ENCODE results near the gene E2F2. TPM values are rescaled to one million over a fixed set of nuclear protein-coding genes. Genes with fewer than 3 reads are reported as not detected.

The E2F2 gene
- total RNA-seq, 1 experiment from 2014 or later, result 16.3 TPM

- Histone ChIP-seq H3K27ac (ENCODE audit: low read depth, low read length) (no peak overlapping the region), H3K36me3 (ENCODE audit: control insufficient read depth in 1 of 2, insufficient read depth in 2 of 2, low read length in 2 of 2) (no peaks in the 10 kb centered on the region), H3K27me3 (ENCODE audit: insufficient read depth, low read length) (no peaks in the 10 kb centered on the region), H3K9me2 (ENCODE audit: insufficient read depth) (no peaks in the 10 kb centered on the region), H3K4me3 (replicated peaks in 1 of 2; ENCODE audit: low read depth in 1 of 2, low read length in 2 of 2) (no peak overlapping the region), H3K79me2 (ENCODE audit: insufficient read depth, low read length) (no peaks in the 10 kb centered on the region), H3K4me2 (ENCODE audit: low read length) (no peak overlapping the region), H4K20me1 (ENCODE audit: insufficient read depth) (no peaks in the 10 kb centered on the region), H3K9ac (ENCODE audit: low read length) (no peak overlapping the region), H3K9me3 (ENCODE audit: control insufficient read depth in 1 of 2, insufficient read depth in 1 of 2, low read depth in 1 of 2, low read length in 2 of 2) (no peaks in the 10 kb centered on the region), H2AFZ (ENCODE audit: low read depth, low read length, poor library complexity, severe bottlenecking) (no peak overlapping the region), H3K4me1 (ENCODE audit: control insufficient read depth in 1 of 2, insufficient read depth in 2 of 2, low read length in 2 of 2) (peaks cover 9 to 18% of the 10 kb centered on the region in 2 experiments)
- POLR2A ChIA-PET, result no interaction called here
- intact Hi-C loops (cut with micrococcal nuclease), result no loop called here
- no peak for DNase-seq (ENCODE audit: low read depth, low spot score)
- no peak for ATAC-seq
- no peak for TF ChIP-seq YY1 (IDR thresholded peaks at IDR 0.05; ENCODE audit: extremely low read depth, insufficient replicate concordance, low read depth, low read length)
- no peak for TF ChIP-seq REST (IDR thresholded peaks at IDR 0.05; ENCODE audit: low read depth)
- TF ChIP-seq SIN3A (IDR thresholded peaks at IDR 0.05; ENCODE audit: low read depth), result no peak
- no peak for TF ChIP-seq ZNF274 (IDR thresholded peaks at IDR 0.05; ENCODE audit: low read depth, low read length)
- no TSS peak for BruUV-seq (replicated peaks)
- RAD21 ChIA-PET (ENCODE audit: low non-redundant PET in 1 of 2, low total read pairs in 2 of 2, uncharacterized antibody in 2 of 2, unreplicated experiment in 2 of 2), result no interaction called here
- CTCF ChIA-PET, result no interaction called here
Measured at GRCh38 chr1:23472351-23473036, 58.5 kb downstream of the E2F2 start.

Measured in HCT116 (cell line).